K562 (cell line): ENCODE measurements around the gene AIFM3. TPM values are rescaled to one million over a fixed set of nuclear protein-coding genes. Genes with fewer than 3 reads are reported as not detected.
A peak's percentile ranks its signal among the peaks of the same experiment; 100 is the strongest.

Experiments
- CBX3 ChIP-seq, 2 experiments: IDR thresholded peaks; 1 replicate in 1 of 2; 2 replicates in 1 of 2; pipeline ENCODE4 v1.6.1; 2012; ENCODE audit warnings: inconsistent platforms in 2 of 2, low read length in 2 of 2, borderline replicate concordance in 1 of 2, control low read depth in 1 of 2
- ESRRA ChIP-seq: fragments of 450-650 bp; IDR thresholded peaks from 2 replicates; pipeline ENCODE4 v1.6.1; 2014; ENCODE audit warnings: low read depth, mild to moderate bottlenecking, moderate library complexity, borderline replicate concordance
- GTF2F1 ChIP-seq: IDR thresholded peaks from 2 replicates; pipeline ENCODE4 v1.6.1; 2011; ENCODE audit warnings: low read depth, low read length, improper control_type of control experiment
- KDM5B ChIP-seq: fragments of 200-600 bp; sonication (generic); IDR thresholded peaks from 2 replicates; pipeline ENCODE4 v1.6.1; 2012; ENCODE audit warnings: low read depth, mild to moderate bottlenecking, moderate library complexity, low read length, control low read depth, inconsistent platforms; ENCODE audit not compliant: insufficient replicate concordance
- MECOM ChIP-seq: fragments of 250-450 bp; sonication (Bioruptor Pico); IDR thresholded peaks from 2 replicates; pipeline ENCODE4 v1.8.0; 2022; ENCODE audit warnings: inconsistent platforms
- POLR2G ChIP-seq: fragments of 200-400 bp; formaldehyde crosslinking; IDR thresholded peaks from 2 replicates; pipeline ENCODE4 v1.6.1; 2017; ENCODE audit warnings: low read depth, mild to moderate bottlenecking, antibody characterized with exemption, low read length, moderate library complexity
- polyA plus RNA-seq, 8 experiments: library from polyadenylated mRNA; depleted of rRNA in 4 of 8; stranded (reverse) in 5 of 8; unstranded in 3 of 8; fragments of >200 nt; fragmentation: Nextera tagmentation in 2 of 8; fragmentation: Illumina TruSeq in 1 of 8; extraction: Ambion mirVana in 2 of 8; extraction: Trizol in 1 of 8; gene quantifications; 2 replicates each; pipeline versions ENCODE4 v1.2.1 to v1.2.3, GENCODE V29; 2011 to 2014; ENCODE audit warnings: inconsistent platforms in 1 of 8, missing spikeins in 1 of 8
- total RNA-seq, 7 experiments: library from RNA; depleted of rRNA in 6 of 7; stranded (reverse); fragments of >200 nt in 6 of 7; fragmentation: Illumina TruSeq in 2 of 7; extraction: Trizol in 2 of 7; gene quantifications; 2 replicates each; pipeline versions ENCODE4 v1.2.1 to v1.2.3, GENCODE V29; 2011 to 2021; ENCODE audit warnings: low replicate concordance in 1 of 7
- TF ChIP-seq, protein P1 (sequence below): fragments of 450-650 bp; formaldehyde crosslinking; conservative IDR thresholded peaks from 2 replicates; pipeline ENCODE4 v1.4.0; 2022; ENCODE audit warnings: mild to moderate bottlenecking, missing genetic modification characterization
- TF ChIP-seq, protein P2 (sequence below), 3 experiments: fragments of 200-800 bp in 1 of 3; fragments of 250-450 bp in 1 of 3; fragments of 450-650 bp in 1 of 3; sonication (Bioruptor Pico) in 1 of 3; sonication (Bioruptor generic) in 1 of 3; formaldehyde crosslinking in 1 of 3; IDR thresholded peaks; 2 replicates each; pipeline versions ENCODE4 v1.6.1 to v1.8.0; 2016 to 2022; ENCODE audit warnings: mild to moderate bottlenecking in 2 of 3, missing genetic modification characterization in 2 of 3, missing compliant biosample characterization in 1 of 3, moderate library complexity in 1 of 3

AIFM3 gene
- total and polyA plus RNA-seq, 9 of the 15 experiments (the other 6 are each of a cell fraction or from before 2014, with no cell fraction given), result 0.03 to 0.20 (median 0.07) TPM; not detected in 1

GRCh38 chr22:21030032-21030431 is 63.0 kb downstream of the AIFM3 start (continued):
- TF ChIP-seq ESRRA (no peak), MECOM (CRISPR knock-in tag) (no peak), POLR2G (peak; percentile 45; the same call in 1 of the 2 replicates), GTF2F1 (no peak), KDM5B (peak; percentile 12), CBX3 (IDR thresholded peaks at IDR 0.05; ENCODE audit: borderline replicate concordance in 1 of 2, low read length in 2 of 2) (peak in 1 of 2 experiments; percentile 41; a peak in 1 of 3 replicates)
- TF ChIP-seq, protein P1, sequence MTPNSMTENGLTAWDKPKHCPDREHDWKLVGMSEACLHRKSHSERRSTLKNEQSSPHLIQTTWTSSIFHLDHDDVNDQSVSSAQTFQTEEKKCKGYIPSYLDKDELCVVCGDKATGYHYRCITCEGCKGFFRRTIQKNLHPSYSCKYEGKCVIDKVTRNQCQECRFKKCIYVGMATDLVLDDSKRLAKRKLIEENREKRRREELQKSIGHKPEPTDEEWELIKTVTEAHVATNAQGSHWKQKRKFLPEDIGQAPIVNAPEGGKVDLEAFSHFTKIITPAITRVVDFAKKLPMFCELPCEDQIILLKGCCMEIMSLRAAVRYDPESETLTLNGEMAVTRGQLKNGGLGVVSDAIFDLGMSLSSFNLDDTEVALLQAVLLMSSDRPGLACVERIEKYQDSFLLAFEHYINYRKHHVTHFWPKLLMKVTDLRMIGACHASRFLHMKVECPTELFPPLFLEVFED (CRISPR knock-in tag), result no peak
- TF ChIP-seq, protein P2, sequence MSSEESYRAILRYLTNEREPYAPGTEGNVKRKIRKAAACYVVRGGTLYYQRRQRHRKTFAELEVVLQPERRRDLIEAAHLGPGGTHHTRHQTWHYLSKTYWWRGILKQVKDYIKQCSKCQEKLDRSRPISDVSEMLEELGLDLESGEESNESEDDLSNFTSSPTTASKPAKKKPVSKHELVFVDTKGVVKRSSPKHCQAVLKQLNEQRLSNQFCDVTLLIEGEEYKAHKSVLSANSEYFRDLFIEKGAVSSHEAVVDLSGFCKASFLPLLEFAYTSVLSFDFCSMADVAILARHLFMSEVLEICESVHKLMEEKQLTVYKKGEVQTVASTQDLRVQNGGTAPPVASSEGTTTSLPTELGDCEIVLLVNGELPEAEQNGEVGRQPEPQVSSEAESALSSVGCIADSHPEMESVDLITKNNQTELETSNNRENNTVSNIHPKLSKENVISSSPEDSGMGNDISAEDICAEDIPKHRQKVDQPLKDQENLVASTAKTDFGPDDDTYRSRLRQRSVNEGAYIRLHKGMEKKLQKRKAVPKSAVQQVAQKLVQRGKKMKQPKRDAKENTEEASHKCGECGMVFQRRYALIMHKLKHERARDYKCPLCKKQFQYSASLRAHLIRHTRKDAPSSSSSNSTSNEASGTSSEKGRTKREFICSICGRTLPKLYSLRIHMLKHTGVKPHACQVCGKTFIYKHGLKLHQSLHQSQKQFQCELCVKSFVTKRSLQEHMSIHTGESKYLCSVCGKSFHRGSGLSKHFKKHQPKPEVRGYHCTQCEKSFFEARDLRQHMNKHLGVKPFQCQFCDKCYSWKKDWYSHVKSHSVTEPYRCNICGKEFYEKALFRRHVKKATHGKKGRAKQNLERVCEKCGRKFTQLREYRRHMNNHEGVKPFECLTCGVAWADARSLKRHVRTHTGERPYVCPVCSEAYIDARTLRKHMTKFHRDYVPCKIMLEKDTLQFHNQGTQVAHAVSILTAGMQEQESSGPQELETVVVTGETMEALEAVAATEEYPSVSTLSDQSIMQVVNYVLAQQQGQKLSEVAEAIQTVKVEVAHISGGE (CRISPR knock-in tag; IDR thresholded peaks at IDR 0.05), result 0 out of 6 replicates have a peak, but pooled peaks of 1 of the 3 experiments have one; percentile 11

Other genes with a start within 250 kb of the AIFM3 start
Only the 7 nearest of the 9 such genes appear.
- 71.4 and 89.3 TPM in 2 replicates for gene SNAP29, start 108.2 kb upstream of the AIFM3 start, total RNA-seq (2014; rRNA removed)
- gene SNAP29, start 108.2 kb upstream of the AIFM3 start, total RNA-seq (2014; rRNA removed; fragmentation: Illumina TruSeq; extraction: Trizol), result 58.1 and 64.4 TPM in 2 replicates
- gene SNAP29, start 108.2 kb upstream of the AIFM3 start, total RNA-seq (2015; rRNA removed; fragmentation: Illumina TruSeq; extraction: Trizol), result 70.6 and 75.9 TPM in 2 replicates
- gene SNAP29, start 108.2 kb upstream of the AIFM3 start, total RNA-seq (2021), result 122 and 123 TPM in 2 replicates
- 187 and 200 TPM in 2 replicates for gene SNAP29, start 108.2 kb upstream of the AIFM3 start, polyA plus RNA-seq (2011; rRNA removed)
- gene SNAP29, start 108.2 kb upstream of the AIFM3 start, polyA plus RNA-seq (2014; fragmentation: Illumina TruSeq; extraction: Trizol), result 181 and 250 TPM in 2 replicates
- 10 to 100 TPM; 19.5 to 22.8 TPM for gene SNAP29, start 108.2 kb upstream of the AIFM3 start, polyA plus RNA-seq (2014; fragmentation: Nextera tagmentation; extraction: Ambion mirVana)
- 136 and 161 TPM in 2 replicates for gene SNAP29, start 108.2 kb upstream of the AIFM3 start, polyA plus RNA-seq (2014; rRNA removed)
- gene CRKL, start 49.8 kb upstream of the AIFM3 start, total RNA-seq (2014; rRNA removed), result 105 and 144 TPM in 2 replicates
- 138 and 141 TPM in 2 replicates for gene CRKL, start 49.8 kb upstream of the AIFM3 start, total RNA-seq (2014; rRNA removed; fragmentation: Illumina TruSeq; extraction: Trizol)
- gene CRKL, start 49.8 kb upstream of the AIFM3 start, total RNA-seq (2015; rRNA removed; fragmentation: Illumina TruSeq; extraction: Trizol), result 124 and 128 TPM in 2 replicates
- 263 and 267 TPM in 2 replicates for gene CRKL, start 49.8 kb upstream of the AIFM3 start, total RNA-seq (2021)
- 135 and 196 TPM in 2 replicates for gene CRKL, start 49.8 kb upstream of the AIFM3 start, polyA plus RNA-seq (2011; rRNA removed)
- gene CRKL, start 49.8 kb upstream of the AIFM3 start, polyA plus RNA-seq (2014; fragmentation: Illumina TruSeq; extraction: Trizol), result 144 and 156 TPM in 2 replicates
- gene CRKL, start 49.8 kb upstream of the AIFM3 start, polyA plus RNA-seq (2014; fragmentation: Nextera tagmentation; extraction: Ambion mirVana), result 100 to 1,000 TPM; 100 to 105 TPM
- gene CRKL, start 49.8 kb upstream of the AIFM3 start, polyA plus RNA-seq (2014; rRNA removed), result 114 and 124 TPM in 2 replicates
- gene LZTR1, start 15.0 kb downstream of the AIFM3 start, total RNA-seq (2014; rRNA removed), result 87.2 and 120 TPM in 2 replicates
- gene LZTR1, start 15.0 kb downstream of the AIFM3 start, total RNA-seq (2014; rRNA removed; fragmentation: Illumina TruSeq; extraction: Trizol), result 46.4 and 63.0 TPM in 2 replicates
- 51.3 and 53.2 TPM in 2 replicates for gene LZTR1, start 15.0 kb downstream of the AIFM3 start, total RNA-seq (2015; rRNA removed; fragmentation: Illumina TruSeq; extraction: Trizol)
- 132 and 135 TPM in 2 replicates for gene LZTR1, start 15.0 kb downstream of the AIFM3 start, total RNA-seq (2021)
- gene LZTR1, start 15.0 kb downstream of the AIFM3 start, polyA plus RNA-seq (2011; rRNA removed), result 63.0 and 88.5 TPM in 2 replicates
- gene LZTR1, start 15.0 kb downstream of the AIFM3 start, polyA plus RNA-seq (2014; fragmentation: Illumina TruSeq; extraction: Trizol), result 74.3 and 89.8 TPM in 2 replicates
- 1 to 10 TPM; 2.2 to 3.1 TPM for gene LZTR1, start 15.0 kb downstream of the AIFM3 start, polyA plus RNA-seq (2014; fragmentation: Nextera tagmentation; extraction: Ambion mirVana)
- 115 and 129 TPM in 2 replicates for gene LZTR1, start 15.0 kb downstream of the AIFM3 start, polyA plus RNA-seq (2014; rRNA removed)
- gene THAP7, start 34.9 kb downstream of the AIFM3 start, total RNA-seq (2014; rRNA removed), result 245 and 323 TPM in 2 replicates
- 32.0 and 35.6 TPM in 2 replicates for gene THAP7, start 34.9 kb downstream of the AIFM3 start, total RNA-seq (2014; rRNA removed; fragmentation: Illumina TruSeq; extraction: Trizol)
- 120 and 129 TPM in 2 replicates for gene THAP7, start 34.9 kb downstream of the AIFM3 start, total RNA-seq (2015; rRNA removed; fragmentation: Illumina TruSeq; extraction: Trizol)
- 169 and 183 TPM in 2 replicates for gene THAP7, start 34.9 kb downstream of the AIFM3 start, total RNA-seq (2021)
- gene THAP7, start 34.9 kb downstream of the AIFM3 start, polyA plus RNA-seq (2011; rRNA removed), result 75.4 and 94.6 TPM in 2 replicates
- 84.1 and 121 TPM in 2 replicates for gene THAP7, start 34.9 kb downstream of the AIFM3 start, polyA plus RNA-seq (2014; fragmentation: Illumina TruSeq; extraction: Trizol)
- 10 to 100 TPM in 1 of 2 experiments, 1 to 10 TPM in 1; 7.9 to 33.1 TPM for gene THAP7, start 34.9 kb downstream of the AIFM3 start, polyA plus RNA-seq (2014; fragmentation: Nextera tagmentation; extraction: Ambion mirVana)
- gene THAP7, start 34.9 kb downstream of the AIFM3 start, polyA plus RNA-seq (2014; rRNA removed), result 263 and 266 TPM in 2 replicates
- gene P2RX6, start 47.9 kb downstream of the AIFM3 start, total RNA-seq (2014; rRNA removed), result 1.5 and 1.9 TPM in 2 replicates
- 0.77 and 1.0 TPM in 2 replicates for gene P2RX6, start 47.9 kb downstream of the AIFM3 start, total RNA-seq (2014; rRNA removed; fragmentation: Illumina TruSeq; extraction: Trizol)
- 1.6 and 1.7 TPM in 2 replicates for gene P2RX6, start 47.9 kb downstream of the AIFM3 start, total RNA-seq (2015; rRNA removed; fragmentation: Illumina TruSeq; extraction: Trizol)
- 2.3 and 2.7 TPM in 2 replicates for gene P2RX6, start 47.9 kb downstream of the AIFM3 start, total RNA-seq (2021)
- 1.2 and 1.5 TPM in 2 replicates for gene P2RX6, start 47.9 kb downstream of the AIFM3 start, polyA plus RNA-seq (2011; rRNA removed)
- 1.3 and 1.5 TPM in 2 replicates for gene P2RX6, start 47.9 kb downstream of the AIFM3 start, polyA plus RNA-seq (2014; fragmentation: Illumina TruSeq; extraction: Trizol)
- under 1 TPM in 1 of 2 experiments, not detected in 1; 0.01 TPM for gene P2RX6, start 47.9 kb downstream of the AIFM3 start, polyA plus RNA-seq (2014; fragmentation: Nextera tagmentation; extraction: Ambion mirVana)
- gene P2RX6, start 47.9 kb downstream of the AIFM3 start, polyA plus RNA-seq (2014; rRNA removed), result 3.7 and 3.9 TPM in 2 replicates
- not detected in 2 replicates for gene SLC7A4, start 65.3 kb downstream of the AIFM3 start, total RNA-seq (2014; rRNA removed)
- not detected in 2 replicates for gene SLC7A4, start 65.3 kb downstream of the AIFM3 start, total RNA-seq (2014; rRNA removed; fragmentation: Illumina TruSeq; extraction: Trizol)
- gene SLC7A4, start 65.3 kb downstream of the AIFM3 start, total RNA-seq (2015; rRNA removed; fragmentation: Illumina TruSeq; extraction: Trizol), result not detected in 2 replicates
- gene SLC7A4, start 65.3 kb downstream of the AIFM3 start, total RNA-seq (2021), result not detected in 2 replicates
- gene SLC7A4, start 65.3 kb downstream of the AIFM3 start, polyA plus RNA-seq (2011; rRNA removed), result not detected in 2 replicates
- not detected in 2 replicates for gene SLC7A4, start 65.3 kb downstream of the AIFM3 start, polyA plus RNA-seq (2014; fragmentation: Illumina TruSeq; extraction: Trizol)
- gene SLC7A4, start 65.3 kb downstream of the AIFM3 start, polyA plus RNA-seq (2014; fragmentation: Nextera tagmentation; extraction: Ambion mirVana), result not detected
- gene SLC7A4, start 65.3 kb downstream of the AIFM3 start, polyA plus RNA-seq (2014; rRNA removed), result not detected in 2 replicates
- gene LRRC74B, start 78.7 kb downstream of the AIFM3 start, total RNA-seq (2014; rRNA removed), result not detected in 2 replicates
- not detected in 2 replicates for gene LRRC74B, start 78.7 kb downstream of the AIFM3 start, total RNA-seq (2014; rRNA removed; fragmentation: Illumina TruSeq; extraction: Trizol)
- gene LRRC74B, start 78.7 kb downstream of the AIFM3 start, total RNA-seq (2015; rRNA removed; fragmentation: Illumina TruSeq; extraction: Trizol), result not detected in 2 replicates
- not detected in 2 replicates for gene LRRC74B, start 78.7 kb downstream of the AIFM3 start, total RNA-seq (2021)
- not detected in 2 replicates for gene LRRC74B, start 78.7 kb downstream of the AIFM3 start, polyA plus RNA-seq (2011; rRNA removed)
- gene LRRC74B, start 78.7 kb downstream of the AIFM3 start, polyA plus RNA-seq (2014; fragmentation: Illumina TruSeq; extraction: Trizol), result not detected in 2 replicates
- gene LRRC74B, start 78.7 kb downstream of the AIFM3 start, polyA plus RNA-seq (2014; fragmentation: Nextera tagmentation; extraction: Ambion mirVana), result not detected
- 0.04 TPM in 1 of 2 replicates, not detected in the other for gene LRRC74B, start 78.7 kb downstream of the AIFM3 start, polyA plus RNA-seq (2014; rRNA removed)